HepG2 (cell line): ENCODE measurements around the gene UNC5CL. TPM values are rescaled to one million over a fixed set of nuclear protein-coding genes. Genes with fewer than 3 reads are reported as not detected.

Source experiments
- ATAC-seq: fragments of 200-7000 bp; cut with Tn5 transposase; 3 replicates; pipeline ENCODE4 v1.9.1; 2020; ENCODE audit warnings: mild to moderate bottlenecking, moderate library complexity
- BruUV-seq: library from RNA; stranded (reverse); fragments of 400-500 nt; replicated peaks from 2 replicates; lab custom pipeline; 2021; lab: Mats Ljungman, UMichigan
- CTCF ChIA-PET: fragments of 300-600 bp; formaldehyde crosslinking; extraction: SDS; loops from one replicate; lab custom pipeline; 2021; ENCODE audit warnings: low total read pairs, inconsistent platforms, low intra/inter-chr PET ratio; lab: Yijun Ruan, JAX
- POLR2A ChIA-PET: fragments of 350-600 bp; sonication (Branson Sonifier 250); formaldehyde crosslinking; loops from one replicate; lab custom pipeline; 2020; ENCODE audit warnings: antibody characterized with exemption, inconsistent platforms; lab: Yijun Ruan, JAX
- DNase-seq: peaks from one replicate; pipeline ENCODE4 v3.0.0-alpha.2; 2015; ENCODE audit warnings: low spot score
- FAIRE-seq: peaks from 3 replicates; lab custom pipeline; 2011; peaks lifted over from hg19 to GRCh38; lab: Jason Lieb, UNC
- H2AFZ ChIP-seq: one replicate; pipeline ENCODE4 v1.6.1; 2011; ENCODE audit warnings: low read length, inconsistent platforms
- H3K27ac ChIP-seq: fragments of 300-600 bp; 3 replicates; pipeline ENCODE4 v1.8.0; 2011; ENCODE audit warnings: mixed run types, mild to moderate bottlenecking, mixed read lengths, low read length, inconsistent platforms; ENCODE audit not compliant: insufficient read depth; ENCODE audit errors: extremely low read length
- H3K27me3 ChIP-seq, 2 experiments: fragments of 200-600 bp in 1 of 2; 2 replicates in 1 of 2; 3 replicates in 1 of 2; pipeline versions ENCODE4 v1.6.0 to v1.8.0; 2011; ENCODE audit warnings: low read length in 2 of 2, mild to moderate bottlenecking in 2 of 2, moderate library complexity in 2 of 2, inconsistent platforms in 1 of 2; ENCODE audit not compliant: insufficient read depth in 2 of 2, control insufficient read depth in 1 of 2
- H3K36me3 ChIP-seq, 2 experiments: fragments of 200-600 bp in 1 of 2; replicated peaks in 1 of 2; 2 replicates in 1 of 2; 3 replicates in 1 of 2; pipeline versions ENCODE4 v1.5.1 to v1.8.0; 2011; ENCODE audit warnings: low read length in 2 of 2, inconsistent platforms in 1 of 2; ENCODE audit not compliant: insufficient read depth in 2 of 2, control insufficient read depth in 1 of 2
- H3K4me1 ChIP-seq: 2 replicates; pipeline ENCODE4 v1.5.1; 2012; ENCODE audit warnings: low read length, inconsistent platforms; ENCODE audit not compliant: insufficient read depth
- H3K4me2 ChIP-seq: 2 replicates; pipeline ENCODE4 v1.6.0; 2011; ENCODE audit warnings: low read depth, low read length, inconsistent platforms
- H3K4me3 ChIP-seq, 3 experiments: fragments of 200-600 bp in 1 of 3; sonication (generic), shearing (Covaris generic) in 1 of 3; replicated peaks in 1 of 3; 2 replicates each; pipeline ENCODE4 v1.5.1; 2011 to 2016; ENCODE audit warnings: low read length in 3 of 3, inconsistent platforms in 2 of 3, low read depth in 2 of 3, mild to moderate bottlenecking in 2 of 3, control low read depth in 1 of 3, mixed read lengths in 1 of 3; ENCODE audit not compliant: insufficient read depth in 1 of 3
- H3K79me2 ChIP-seq: one replicate; pipeline ENCODE4 v1.6.1; 2011; ENCODE audit warnings: low read length, inconsistent platforms; ENCODE audit not compliant: insufficient read depth
- H3K9ac ChIP-seq: 2 replicates; pipeline ENCODE4 v1.6.0; 2011; ENCODE audit warnings: mild to moderate bottlenecking, low read depth, low read length, inconsistent platforms; ENCODE audit not compliant: insufficient read depth
- H3K9me3 ChIP-seq: 2 replicates; pipeline ENCODE4 v1.5.1; 2012; ENCODE audit warnings: mild to moderate bottlenecking, low read length
- H4K20me1 ChIP-seq: 2 replicates; pipeline ENCODE4 v1.6.0; 2011; ENCODE audit warnings: inconsistent platforms, mild to moderate bottlenecking, low read length, moderate library complexity; ENCODE audit not compliant: insufficient read depth
- ARNT ChIP-seq: fragments of 450-650 bp; IDR thresholded peaks from 2 replicates; pipeline ENCODE4 v1.6.1; 2017
- CHD2 ChIP-seq: IDR thresholded peaks from 2 replicates; pipeline ENCODE4 v1.6.1; 2011; ENCODE audit warnings: low read depth, low read length, improper control_type of control experiment
- FOXA1 ChIP-seq, 2 experiments: fragments of 450-650 bp in 1 of 2; sonication (generic) in 1 of 2; formaldehyde crosslinking in 1 of 2; IDR thresholded peaks; 2 replicates each; pipeline versions ENCODE4 v1.4.0 to v1.6.1; 2016 to 2020; ENCODE audit warnings: missing genetic modification reagents in 1 of 2
- FOXA3 ChIP-seq: IDR thresholded peaks from 2 replicates; pipeline ENCODE4 v1.6.1; 2016; ENCODE audit warnings: missing genetic modification reagents, missing compliant biosample characterization
- HNF1B ChIP-seq: sonication (generic); formaldehyde crosslinking; IDR thresholded peaks from 2 replicates; pipeline ENCODE4 v1.5.1; 2020; ENCODE audit warnings: mild to moderate bottlenecking, moderate library complexity, missing genetic modification reagents
- MYC ChIP-seq: sonication (generic); formaldehyde crosslinking; IDR thresholded peaks from 2 replicates; pipeline ENCODE4 v1.9.0; 2021; ENCODE audit warnings: missing genetic modification reagents, borderline replicate concordance
- MYNN ChIP-seq: sonication (generic); formaldehyde crosslinking; IDR thresholded peaks from 2 replicates; pipeline ENCODE4 v1.4.0; 2020; ENCODE audit warnings: mild to moderate bottlenecking, low read depth, missing genetic modification reagents
- MZF1 ChIP-seq: sonication (generic); formaldehyde crosslinking; IDR thresholded peaks from 2 replicates; pipeline ENCODE4 v1.8.1; 2023; ENCODE audit warnings: mild to moderate bottlenecking, missing genetic modification reagents, borderline replicate concordance
- NFIB ChIP-seq: sonication (generic); formaldehyde crosslinking; IDR thresholded peaks from 2 replicates; pipeline ENCODE4 v1.9.0; 2021; ENCODE audit warnings: missing genetic modification reagents, mild to moderate bottlenecking, borderline replicate concordance
- RBFOX2 ChIP-seq: fragments of 200-400 bp; formaldehyde crosslinking; IDR thresholded peaks from 2 replicates; pipeline ENCODE4 v1.6.1; 2017; ENCODE audit warnings: low read depth, mild to moderate bottlenecking, low read length
- SOX13 ChIP-seq, 3 experiments: fragments of 450-650 bp in 1 of 3; sonication (generic) in 1 of 3; formaldehyde crosslinking in 1 of 3; IDR thresholded peaks in 2 of 3; conservative IDR thresholded peaks in 1 of 3; 2 replicates each; pipeline versions ENCODE4 v1.5.0 to v1.6.1; 2016 to 2020; ENCODE audit warnings: antibody characterized with exemption in 1 of 3, mild to moderate bottlenecking in 1 of 3, missing compliant biosample characterization in 1 of 3, missing genetic modification reagents in 1 of 3, moderate library complexity in 1 of 3
- ZBED4 ChIP-seq: sonication (generic); formaldehyde crosslinking; IDR thresholded peaks from 2 replicates; pipeline ENCODE4 v1.4.0; 2020; ENCODE audit warnings: missing genetic modification reagents, borderline replicate concordance
- ZNF30 ChIP-seq: sonication (generic); formaldehyde crosslinking; IDR thresholded peaks from 2 replicates; pipeline ENCODE4 v1.5.0; 2020; ENCODE audit warnings: mild to moderate bottlenecking, missing genetic modification reagents
- ZNF317 ChIP-seq: sonication (generic); formaldehyde crosslinking; IDR thresholded peaks from 2 replicates; pipeline ENCODE4 v1.5.0; 2020; ENCODE audit warnings: mild to moderate bottlenecking, missing genetic modification reagents
- ZNF326 ChIP-seq: sonication (generic); formaldehyde crosslinking; IDR thresholded peaks from 2 replicates; pipeline ENCODE4 v1.4.0; 2020; ENCODE audit warnings: missing genetic modification reagents, borderline replicate concordance
- WGBS: methylation state at CpG from one replicate; pipeline ENCODE4 v1.1.6; 2017; ENCODE audit warnings: low lambda C conversion rate; 5-methylcytosine and 5-hydroxymethylcytosine counted together
- in situ Hi-C: cut with HindIII; loops from 2 replicates; pipeline ENCODE4 v1.10.0; 2017; ENCODE audit warnings: low pct_unique_long_range_greater_than_20kb; ENCODE audit not compliant: extremely low pct_ligation_motif_present
- intact Hi-C: fragments of 100-400 bp; cut with micrococcal nuclease; formaldehyde crosslinking; loops from one replicate; pipeline ENCODE4 v1.10.0; 2022; ENCODE audit not compliant: unreplicated experiment
- polyA plus RNA-seq, 8 experiments: library from polyadenylated mRNA; depleted of rRNA in 3 of 8; stranded (reverse) in 7 of 8; unstranded in 1 of 8; fragments of >200 nt; fragmentation: Illumina TruSeq in 4 of 8; extraction: Trizol in 4 of 8; gene quantifications; 2 replicates each; pipeline versions ENCODE4 v1.2.1 to v1.2.3, GENCODE V29; 2011 to 2016; ENCODE audit warnings: low read depth in 4 of 8, missing spikeins in 1 of 8, mixed read lengths in 1 of 8; ENCODE audit not compliant: insufficient read depth in 1 of 8
- total RNA-seq, 5 experiments: library from RNA; depleted of rRNA; stranded (reverse); fragments of >200 nt; fragmentation: Illumina TruSeq; extraction: Trizol; gene quantifications; 2 replicates each; pipeline ENCODE4 v1.2.3, GENCODE V29; 2016; ENCODE audit warnings: low read depth in 1 of 5
- TF ChIP-seq, protein P1 (sequence below): sonication (generic); formaldehyde crosslinking; IDR thresholded peaks from 2 replicates; pipeline ENCODE4 v1.4.0; 2020; ENCODE audit warnings: mild to moderate bottlenecking, missing genetic modification reagents

Gene UNC5CL
- total and polyA plus RNA-seq, 2 of the 13 experiments (the other 11 are each of a cell fraction or from before 2014, with no cell fraction given), result 2.4 to 2.5 TPM

GRCh38 chr6:41046084-41046483, 7.1 kb upstream of the UNC5CL start:
- no peak overlapping the region for H3K27ac ChIP-seq
- FAIRE-seq (peak; percentile 8), ATAC-seq (peak; percentile 65), DNase-seq (no peak)
- H3K9me3 ChIP-seq, result no peaks in the 10 kb centered on the region
- H3K9ac ChIP-seq, result no peak overlapping the region
- no peak overlapping the region for H2AFZ ChIP-seq
- CTCF ChIA-PET, result no interaction called here
- POLR2A ChIA-PET, result interaction anchor here (0.6 to 2.8 kb wide), 5 partner anchors 10 to 27 kb away, joined by 3 to 18 read pairs (median 5); partner anchors contain the start of genes NFYA and OARD1
- H3K4me1 ChIP-seq, result peaks cover 67% of the 10 kb centered on the region
- 90% methylated on average over 1 of the region's 1 CpG for WGBS
- H3K4me2 ChIP-seq, result no peak overlapping the region
- peaks cover 0 to 2% of the 10 kb centered on the region in 2 experiments; a peak in 1 of 5 replicates for H3K36me3 ChIP-seq
- no peak overlapping the region for H3K4me3 ChIP-seq
- in situ Hi-C loops (loop anchor here (25.0 kb wide), 1 partner anchor 709 kb away; no protein-coding TSS in a partner anchor), intact Hi-C loops (no loop called here)
- BruUV-seq, result no TSS peak
- H3K27me3 ChIP-seq, result no peaks in the 10 kb centered on the region
- TF ChIP-seq RBFOX2, result no peak
- no peak for TF ChIP-seq MYNN
- no peak for TF ChIP-seq NFIB (CRISPR knock-in tag)
- TF ChIP-seq SOX13 (IDR thresholded peaks at IDR 0.05), result no peak
- no peak for TF ChIP-seq SOX13 (CRISPR knock-in tag; conservative IDR thresholded peaks at IDR 0.05 in 1 of 2, IDR thresholded peaks at IDR 0.05 in 1 of 2)
- no peak for TF ChIP-seq HNF1B
- TF ChIP-seq ZNF326 (CRISPR knock-in tag), result no peak
- TF ChIP-seq CHD2, result no peak
- TF ChIP-seq MZF1 (CRISPR knock-in tag), result no peak
- no peak for TF ChIP-seq FOXA1 (IDR thresholded peaks at IDR 0.05)
- no peak for TF ChIP-seq FOXA1 (CRISPR knock-in tag; IDR thresholded peaks at IDR 0.05)
- TF ChIP-seq MYC (CRISPR knock-in tag), result no peak
- no peak for TF ChIP-seq ZNF30 (CRISPR knock-in tag)
- no peak for TF ChIP-seq ZBED4 (CRISPR knock-in tag)
- no peak for TF ChIP-seq ZNF317 (CRISPR knock-in tag)
- TF ChIP-seq FOXA3 (CRISPR knock-in tag), result no peak
- no peak for TF ChIP-seq ARNT
- TF ChIP-seq, protein P1, sequence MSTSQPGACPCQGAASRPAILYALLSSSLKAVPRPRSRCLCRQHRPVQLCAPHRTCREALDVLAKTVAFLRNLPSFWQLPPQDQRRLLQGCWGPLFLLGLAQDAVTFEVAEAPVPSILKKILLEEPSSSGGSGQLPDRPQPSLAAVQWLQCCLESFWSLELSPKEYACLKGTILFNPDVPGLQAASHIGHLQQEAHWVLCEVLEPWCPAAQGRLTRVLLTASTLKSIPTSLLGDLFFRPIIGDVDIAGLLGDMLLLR (CRISPR knock-in tag), result no peak
- H4K20me1 ChIP-seq, result no peaks in the 10 kb centered on the region
- no peaks in the 10 kb centered on the region for H3K79me2 ChIP-seq
